OCI-M1 (cell line): ENCODE measurements around the gene PIP.
"Not testable (repeated sequence)": the region's sequence is repeated elsewhere in the genome, so short reads cannot be mapped to it uniquely, and the experiment has no call there.

Experiments
- DNase-seq: peaks from one replicate; lab custom pipeline; 2025; lab: John Stamatoyannopoulos, UW

PIP gene

DNA sequence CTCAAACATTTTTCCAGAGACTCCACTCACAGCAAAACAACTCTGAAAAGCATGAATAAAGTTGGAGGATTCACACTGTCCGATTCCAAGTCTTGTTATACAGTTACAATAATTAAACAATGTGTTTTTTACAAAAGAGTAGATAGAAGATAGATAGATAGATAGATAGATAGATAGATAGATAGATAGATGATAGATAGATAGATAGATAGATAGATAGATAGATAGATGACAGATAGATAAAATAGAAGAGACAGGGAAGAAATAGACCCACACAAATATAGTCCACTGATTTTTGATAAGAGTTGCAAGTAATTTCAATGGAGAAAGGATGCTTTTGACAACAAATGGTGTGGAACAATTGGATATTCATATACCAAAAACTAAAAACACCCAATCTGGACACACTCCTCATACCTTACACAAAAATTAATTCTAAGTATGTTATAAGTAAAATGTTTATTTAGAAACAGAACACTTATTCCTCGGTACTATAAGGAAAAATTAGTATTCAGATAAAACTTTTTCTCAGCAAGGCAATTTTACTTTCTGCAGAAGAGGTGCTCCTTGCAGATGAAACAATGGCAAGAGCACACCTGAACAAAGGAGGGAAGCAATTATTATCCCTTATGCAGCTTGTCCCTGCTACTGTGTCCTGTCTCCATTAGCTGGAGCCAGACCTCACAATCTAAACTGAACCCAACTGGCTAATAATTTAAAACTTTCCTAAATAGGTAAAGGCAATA is 45.7 kb downstream of the PIP start:
- DNase-seq = no peak

GRCh38 chr7:143180771-143181170 is 48.9 kb downstream of the PIP start:
- DNase-seq = not testable (repeated sequence)

DNA sequence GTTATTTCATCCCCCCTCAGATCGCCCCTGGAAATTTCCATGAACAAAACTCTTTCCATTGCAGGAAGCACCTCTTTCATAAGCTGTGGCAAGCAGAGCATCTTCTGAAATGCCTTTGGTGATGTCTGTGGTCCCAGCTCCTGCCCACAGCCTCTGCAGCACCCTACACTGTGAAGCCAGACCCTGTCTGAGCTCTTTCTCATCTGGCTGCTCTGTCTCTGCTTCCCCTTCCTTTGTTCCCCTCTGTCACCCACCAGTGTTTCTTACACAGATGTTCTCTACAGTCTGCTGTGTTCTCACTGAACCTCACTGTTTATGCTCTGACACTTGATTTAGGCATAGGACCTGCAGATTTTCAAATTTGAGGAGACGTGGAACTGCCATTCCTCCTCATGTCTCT is 49.5 kb downstream of the PIP start:
- no peak for DNase-seq

GRCh38 chr7:143183024-143183423 is 51.1 kb downstream of the PIP start, which contains the start of gene TAS2R39:
TSS of gene TAS2R39 (plus strand) at chr7:143183419. CDS start at chr7:143183419, 0 bp downstream.
- no peak for DNase-seq

DNA sequence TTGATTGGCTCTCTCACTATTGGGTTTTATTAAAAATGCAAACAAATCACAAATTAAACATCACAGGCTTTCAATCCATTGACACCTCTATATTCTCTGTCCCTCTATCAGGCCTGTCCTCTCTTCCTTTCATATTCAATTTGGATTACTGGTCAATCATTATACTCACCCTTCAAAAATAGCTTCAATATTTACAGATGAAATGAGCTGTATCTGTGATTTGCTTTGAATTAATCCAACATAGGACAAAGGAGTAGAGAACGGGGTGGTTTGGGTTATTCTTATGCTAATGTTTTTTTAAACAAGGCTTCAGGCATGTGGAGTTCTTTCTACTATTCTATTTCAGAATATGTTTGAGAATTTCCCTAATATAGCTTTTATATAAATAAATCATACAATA is 53.7 kb downstream of the PIP start:
- DNase-seq = no peak

DNA sequence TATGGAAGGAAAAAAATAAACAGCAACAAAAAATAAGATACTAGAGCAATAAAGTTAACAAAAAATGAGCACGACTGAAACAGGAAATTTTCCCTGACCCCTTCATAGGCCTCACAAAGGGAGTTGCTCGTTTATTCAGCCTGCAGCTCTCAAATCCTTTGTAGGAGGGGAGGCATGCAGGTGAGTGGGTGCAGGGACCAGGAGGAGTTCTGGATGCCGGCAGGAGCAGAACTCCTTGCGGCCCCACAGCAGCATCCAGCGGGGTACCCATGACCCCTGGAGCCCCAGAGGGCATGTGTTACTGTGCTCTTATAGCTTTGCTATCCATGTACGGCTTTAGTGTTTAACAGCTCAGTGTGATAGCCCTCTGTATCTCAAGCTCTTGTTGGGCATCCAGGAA is 57.1 kb downstream of the PIP start:
- DNase-seq = no peak
